Mucosa of descending colon (tissue), 3 donors: Measurements from ENCODE around the gene PCDH9. TPM values are rescaled to one million over a fixed set of nuclear protein-coding genes. Genes with fewer than 3 reads are reported as not detected.
"Not testable (repeated sequence)": the region's sequence is repeated elsewhere in the genome, so short reads cannot be mapped to it uniquely, and the experiment has no call there.

Experiments used
- ATAC-seq: fragments of 200-7000 bp; cut with Tn5 transposase; one replicate; pipeline ENCODE4 v1.9.1; 2020; ENCODE audit warnings: mild to moderate bottlenecking, moderate library complexity
- DNase-seq, 3 donors: peaks; one replicate each; pipeline ENCODE4 v3.0.0-alpha.2; 2020
- H3K36me3 ChIP-seq: fragments of 200-600 bp; one replicate; pipeline ENCODE4 v1.8.0; 2021; ENCODE audit warnings: low read depth, mild to moderate bottlenecking
- H3K4me1 ChIP-seq: fragments of 200-600 bp; one replicate; pipeline ENCODE4 v1.8.0; 2021; ENCODE audit warnings: low read depth, mild to moderate bottlenecking
- H3K4me3 ChIP-seq: fragments of 200-600 bp; one replicate; pipeline ENCODE4 v1.8.0; 2021; ENCODE audit warnings: mild to moderate bottlenecking
- H3K9me3 ChIP-seq: fragments of 200-600 bp; one replicate; pipeline ENCODE4 v1.8.0; 2021; ENCODE audit warnings: mild to moderate bottlenecking
- intact Hi-C, 2 donors: fragments of 100-400 bp; cut with DNase I in 1 of 2; cut with micrococcal nuclease in 1 of 2; formaldehyde crosslinking; loops; one replicate each; pipeline versions ENCODE4 v1.11.0 to v1.11.1; 2022; cut with DNase I, micrococcal nuclease
- total RNA-seq, 3 donors: library from RNA; stranded (reverse); fragmentation: NEBNext Ultra II Directional in 2 of 3; extraction: Animal tissue kit (Norgen Biotek cat#: 25700) in 2 of 3; gene quantifications; one replicate each; pipeline versions ENCODE4 v1.2.1 to v1.2.4, GENCODE V29; 2021 to 2023
- TF ChIP-seq, protein P1 (sequence below): fragments of 200-600 bp; IDR thresholded peaks from one replicate; pipeline ENCODE4 v1.8.0; 2022; ENCODE audit warnings: antibody characterized with exemption, mild to moderate bottlenecking
- donor health status: DM: no; HTN: no; CAD: no; lungs with moderate emphysema.
- donor health status: DM: no; HTN: no; CAD: no.
- donor health status: DM: no; HTN: yes; CAD: no.

The PCDH9 gene
- total RNA-seq, 3 donors from 2014 or later: 0.58 to 5.0 (median 0.80) TPM

DNA sequence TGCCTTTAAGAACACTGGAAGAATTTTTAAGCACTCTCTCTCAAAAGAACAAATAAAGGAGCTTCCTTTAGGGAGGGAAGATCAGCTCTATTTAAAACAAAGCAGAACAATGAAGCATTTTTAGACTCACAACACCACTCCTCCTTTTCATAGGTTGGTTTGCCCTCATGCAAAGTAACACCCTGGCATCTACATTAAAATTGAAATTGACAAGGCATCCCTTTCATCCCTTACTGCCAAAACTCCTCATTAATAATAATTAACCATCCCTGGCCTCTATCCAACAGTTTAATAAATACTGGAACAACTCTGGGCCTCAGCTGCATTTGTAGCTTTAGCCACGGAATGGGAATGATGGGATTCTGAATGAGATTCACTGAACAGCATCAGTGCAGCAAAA is 929.1 kb downstream of the PCDH9 start:
- intact Hi-C loops: no loop called here

DNA sequence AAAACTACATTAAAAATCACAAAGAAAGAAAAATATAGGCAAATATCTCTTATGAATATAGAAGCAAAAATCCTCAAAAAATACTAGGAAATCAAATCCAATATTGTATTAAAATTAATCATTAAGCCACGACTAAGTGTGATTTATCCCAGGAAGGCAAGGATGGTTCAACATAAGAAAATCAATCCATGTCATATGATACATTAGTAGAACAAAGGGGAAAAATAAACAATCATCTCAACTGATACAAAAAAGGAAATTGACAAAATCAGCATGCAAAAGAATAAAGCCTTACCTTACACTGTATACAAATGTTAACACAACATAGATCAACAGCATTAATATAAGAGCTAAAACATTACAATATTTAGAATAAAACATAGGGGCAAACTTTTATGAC is 933.3 kb downstream of the PCDH9 start:
- TF ChIP-seq, protein P1, sequence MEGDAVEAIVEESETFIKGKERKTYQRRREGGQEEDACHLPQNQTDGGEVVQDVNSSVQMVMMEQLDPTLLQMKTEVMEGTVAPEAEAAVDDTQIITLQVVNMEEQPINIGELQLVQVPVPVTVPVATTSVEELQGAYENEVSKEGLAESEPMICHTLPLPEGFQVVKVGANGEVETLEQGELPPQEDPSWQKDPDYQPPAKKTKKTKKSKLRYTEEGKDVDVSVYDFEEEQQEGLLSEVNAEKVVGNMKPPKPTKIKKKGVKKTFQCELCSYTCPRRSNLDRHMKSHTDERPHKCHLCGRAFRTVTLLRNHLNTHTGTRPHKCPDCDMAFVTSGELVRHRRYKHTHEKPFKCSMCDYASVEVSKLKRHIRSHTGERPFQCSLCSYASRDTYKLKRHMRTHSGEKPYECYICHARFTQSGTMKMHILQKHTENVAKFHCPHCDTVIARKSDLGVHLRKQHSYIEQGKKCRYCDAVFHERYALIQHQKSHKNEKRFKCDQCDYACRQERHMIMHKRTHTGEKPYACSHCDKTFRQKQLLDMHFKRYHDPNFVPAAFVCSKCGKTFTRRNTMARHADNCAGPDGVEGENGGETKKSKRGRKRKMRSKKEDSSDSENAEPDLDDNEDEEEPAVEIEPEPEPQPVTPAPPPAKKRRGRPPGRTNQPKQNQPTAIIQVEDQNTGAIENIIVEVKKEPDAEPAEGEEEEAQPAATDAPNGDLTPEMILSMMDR: no peak
- no peaks in the 10 kb centered on the region for H3K4me1 ChIP-seq
- intact Hi-C loops: no loop called here
- ATAC-seq (no peak), DNase-seq (no peak)
- H3K36me3 ChIP-seq: no peaks in the 10 kb centered on the region
- peaks cover 7% of the 10 kb centered on the region for H3K9me3 ChIP-seq
- H3K4me3 ChIP-seq: no peak overlapping the region

More for the DNA sequence above, 929.1 kb downstream of the PCDH9 start:
- no peak overlapping the region for H3K4me3 ChIP-seq
- TF ChIP-seq, protein P1: no peak
- no peak for ATAC-seq
- no peaks in the 10 kb centered on the region for H3K36me3 ChIP-seq
- DNase-seq: no peak
- peaks cover 7% of the 10 kb centered on the region for H3K9me3 ChIP-seq
- no peaks in the 10 kb centered on the region for H3K4me1 ChIP-seq

DNA sequence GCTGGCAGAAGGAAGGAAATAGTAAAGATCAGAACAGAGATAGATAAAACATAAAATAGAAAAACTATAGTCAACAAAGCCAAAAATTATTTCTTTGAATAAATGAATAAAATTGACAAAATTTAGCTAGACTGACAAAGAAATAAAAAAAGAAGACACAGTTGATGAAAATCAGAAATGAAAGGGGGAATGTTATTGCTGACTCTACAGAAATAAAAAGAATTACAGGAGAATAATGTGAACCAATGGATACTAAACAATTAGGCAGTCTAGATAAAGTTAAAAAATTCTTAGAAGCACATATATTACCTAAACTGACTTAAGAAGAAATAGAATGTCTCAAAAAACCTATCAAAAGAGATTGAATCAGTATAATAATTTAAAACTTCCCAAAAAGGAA is 933.8 kb downstream of the PCDH9 start:
- no peak for DNase-seq
- Histone ChIP-seq H3K9me3 (peaks cover 7% of the 10 kb centered on the region), H3K4me3 (no peak overlapping the region), H3K4me1 (no peaks in the 10 kb centered on the region), H3K36me3 (no peaks in the 10 kb centered on the region)
- no peak for ATAC-seq
- intact Hi-C loops: no loop called here
- TF ChIP-seq, protein P1: no peak

DNA sequence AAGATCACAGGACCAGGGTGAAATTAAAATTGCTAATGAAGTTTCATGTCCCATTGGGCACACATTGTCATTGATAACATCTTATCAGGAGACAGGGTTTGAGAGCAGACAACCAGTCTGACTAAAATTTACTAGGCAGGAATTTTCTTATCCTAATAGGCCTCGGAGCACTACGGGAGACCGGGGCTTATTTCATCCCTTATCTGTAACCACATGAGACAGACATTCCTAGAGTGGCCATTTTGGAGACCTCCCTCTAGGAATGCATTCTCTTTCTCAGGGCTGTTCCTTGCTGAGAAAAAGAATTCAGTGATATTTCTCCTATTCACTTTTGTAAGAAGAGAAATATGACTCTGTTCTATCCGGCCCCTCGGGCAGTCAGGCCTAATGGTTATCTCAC is 943.3 kb downstream of the PCDH9 start:
- H3K4me1 ChIP-seq, DNase-seq, H3K36me3 ChIP-seq, intact Hi-C loops, H3K4me3 ChIP-seq, ATAC-seq: not testable (repeated sequence)
- peaks cover 12% of the 10 kb centered on the region for H3K9me3 ChIP-seq

DNA sequence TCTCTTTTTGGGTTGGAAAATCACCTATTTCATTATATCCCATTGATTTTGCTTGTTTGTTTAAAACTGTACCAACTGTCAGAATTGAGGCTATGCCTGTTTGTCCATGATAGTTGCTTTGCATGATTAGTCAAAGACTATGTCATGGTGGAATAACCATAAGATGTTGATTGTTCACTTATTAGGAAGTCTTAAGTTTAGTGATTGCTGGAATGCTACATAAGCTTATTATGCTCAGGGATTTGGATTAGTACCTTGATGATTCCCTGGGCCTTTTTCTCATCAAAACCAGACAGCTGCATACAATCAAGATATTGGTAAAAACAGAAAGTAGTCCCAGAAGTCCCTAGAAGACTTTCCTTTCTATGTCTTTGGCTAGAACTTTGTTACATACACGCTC is 954.7 kb downstream of the PCDH9 start:
- Histone ChIP-seq H3K4me3 (no peak overlapping the region), H3K9me3 (peaks cover 8% of the 10 kb centered on the region), H3K4me1 (no peaks in the 10 kb centered on the region), H3K36me3 (no peaks in the 10 kb centered on the region)
- no peak for DNase-seq
- intact Hi-C loops: no loop called here
- no peak for ATAC-seq
- TF ChIP-seq, protein P1: no peak

DNA sequence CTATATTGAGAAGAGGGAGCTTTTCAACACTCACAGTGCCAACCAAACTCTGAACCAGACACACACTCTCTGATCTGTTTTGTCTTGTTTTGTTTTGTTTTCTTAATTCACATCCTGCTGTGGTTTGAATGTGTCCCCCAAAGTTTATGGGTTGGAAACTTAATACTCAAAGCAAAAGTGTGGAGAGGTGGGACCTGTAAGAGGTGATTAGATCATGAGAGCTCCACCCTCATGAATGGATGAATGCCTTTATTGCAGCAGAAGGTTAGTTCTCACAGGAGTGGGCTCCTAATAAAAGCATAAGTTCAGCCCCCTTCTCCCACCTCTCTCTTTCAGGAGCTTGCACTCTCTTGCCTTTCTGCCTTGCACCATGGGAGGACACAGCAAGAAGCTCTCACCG is 957.1 kb downstream of the PCDH9 start:
- TF ChIP-seq, protein P1: no peak
- Histone ChIP-seq H3K4me3 (no peak overlapping the region), H3K9me3 (peaks cover 8% of the 10 kb centered on the region), H3K4me1 (no peaks in the 10 kb centered on the region), H3K36me3 (no peaks in the 10 kb centered on the region)
- DNase-seq (no peak), ATAC-seq (no peak)
- intact Hi-C loops: no loop called here
